ENCODE data around the gene PKIB. TPM values are rescaled to one million over a fixed set of nuclear protein-coding genes. Genes with fewer than 3 reads are reported as not detected.

The PKIB gene
- total and polyA plus RNA-seq, 2 of the 4 experiments (the other 2 are of a cell fraction), result 6.3 to 13.1 TPM

- dilution Hi-C loops (cut with HindIII; ENCODE audit: low sequenced_read_pairs, unreplicated experiment), result no loop called here
- intact Hi-C loops (cut with micrococcal nuclease), result no loop called here
- DNase-seq (no peak), ATAC-seq (ENCODE audit: low read depth) (no peak)
- Histone ChIP-seq H4K20me1 (ENCODE audit: insufficient read depth, low read length) (no peaks in the 10 kb centered on the region), H3K23ac (ENCODE audit: low read depth, low read length) (no peak overlapping the region), H2BK5ac (ENCODE audit: low read depth, low read length, poor library complexity, severe bottlenecking) (no peak overlapping the region), H2AK5ac (ENCODE audit: low read depth, low read length) (no peak overlapping the region), H2AK9ac (replicated peaks; ENCODE audit: low read depth, low read length, poor library complexity) (no peak overlapping the region), H3K4me1 (ENCODE audit: control insufficient read depth, insufficient read depth, low read length) (no peaks in the 10 kb centered on the region), H3K56ac (ENCODE audit: extremely low read depth, insufficient read depth, low read length) (no peak overlapping the region), H3K9me1 (ENCODE audit: insufficient read depth, low read length) (no peaks in the 10 kb centered on the region), H3K14ac (replicated peaks; ENCODE audit: low read depth, low read length) (no peak overlapping the region), H3K9ac (ENCODE audit: low read depth, low read length) (no peak overlapping the region), H3K27me3 (ENCODE audit: control insufficient read depth, insufficient read depth, low read length) (no peaks in the 10 kb centered on the region), H2AFZ (replicated peaks; ENCODE audit: low read length, poor library complexity) (no peak overlapping the region), H3K4me3 (ENCODE audit: insufficient read depth, low read depth, low read length) (no peak overlapping the region), H2BK15ac (ENCODE audit: low read depth, low read length) (no peak overlapping the region), H2BK120ac (ENCODE audit: low read depth, low read length) (no peak overlapping the region), H2BK20ac (ENCODE audit: low read depth, low read length) (no peak overlapping the region), H3K36me3 (ENCODE audit: control insufficient read depth, insufficient read depth, low read length) (no peaks in the 10 kb centered on the region), H4K91ac (ENCODE audit: insufficient read depth, low read depth, low read length) (no peak overlapping the region), H3K79me1 (ENCODE audit: low read depth in 1 of 2, low read length in 2 of 2) (no peaks in the 10 kb centered on the region), H3K9me3 (ENCODE audit: control insufficient read depth, insufficient read depth, low read length) (no peaks in the 10 kb centered on the region), H3K27ac (ENCODE audit: insufficient read depth, low read length) (no peak overlapping the region), H4K8ac (ENCODE audit: low read depth in 2 of 2, low read length in 2 of 2) (no peak overlapping the region), H3K4ac (ENCODE audit: low read depth, low read length) (no peak overlapping the region), H4K5ac (ENCODE audit: low read depth, low read length) (no peak overlapping the region), H3K4me2 (ENCODE audit: low read depth, low read length) (no peak overlapping the region), H3K18ac (ENCODE audit: low read depth, low read length) (no peak overlapping the region)
- CTCF ChIA-PET, result no interaction called here
- BruUV-seq (replicated peaks), result no TSS peak
- no peak for TF ChIP-seq MAFK (IDR thresholded peaks at IDR 0.05; ENCODE audit: low read depth, low read length)
- TF ChIP-seq NFE2L2 (IDR thresholded peaks at IDR 0.05; ENCODE audit: low read depth, low read length), result no peak
- no peak for TF ChIP-seq RAD21 (IDR thresholded peaks at IDR 0.05; ENCODE audit: low read length)
- TF ChIP-seq RCOR1 (IDR thresholded peaks at IDR 0.05; ENCODE audit: insufficient replicate concordance, low read length), result no peak
- no peak for TF ChIP-seq MAZ (IDR thresholded peaks at IDR 0.05; ENCODE audit: borderline replicate concordance, low read depth, low read length)
- no peak for TF ChIP-seq CHD1 (IDR thresholded peaks at IDR 0.05; ENCODE audit: low read depth, low read length)
- no peak for TF ChIP-seq RFX5 (IDR thresholded peaks at IDR 0.05; ENCODE audit: low read depth, low read length)
- no peak for TF ChIP-seq CTCF (conservative IDR thresholded peaks at IDR 0.05; ENCODE audit: low read depth, low read length)
- TF ChIP-seq, protein P1, sequence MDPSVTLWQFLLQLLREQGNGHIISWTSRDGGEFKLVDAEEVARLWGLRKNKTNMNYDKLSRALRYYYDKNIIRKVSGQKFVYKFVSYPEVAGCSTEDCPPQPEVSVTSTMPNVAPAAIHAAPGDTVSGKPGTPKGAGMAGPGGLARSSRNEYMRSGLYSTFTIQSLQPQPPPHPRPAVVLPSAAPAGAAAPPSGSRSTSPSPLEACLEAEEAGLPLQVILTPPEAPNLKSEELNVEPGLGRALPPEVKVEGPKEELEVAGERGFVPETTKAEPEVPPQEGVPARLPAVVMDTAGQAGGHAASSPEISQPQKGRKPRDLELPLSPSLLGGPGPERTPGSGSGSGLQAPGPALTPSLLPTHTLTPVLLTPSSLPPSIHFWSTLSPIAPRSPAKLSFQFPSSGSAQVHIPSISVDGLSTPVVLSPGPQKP (IDR thresholded peaks at IDR 0.05; ENCODE audit: borderline replicate concordance, low read depth, low read length), result no peak
- TF ChIP-seq MXI1 (IDR thresholded peaks at IDR 0.05; ENCODE audit: borderline replicate concordance, low read depth, low read length), result no peak
- no peak for TF ChIP-seq BHLHE40 (IDR thresholded peaks at IDR 0.05; ENCODE audit: low read depth, low read length)
- POLR2A ChIA-PET (ENCODE audit: unreplicated experiment), result no interaction called here
- no CpG with 5 or more reads among the region's 3 CpGs for WGBS, 2 experiments (ENCODE audit: extremely low coverage in 2 of 2, insufficient read length in 1 of 2)
- in situ Hi-C loops (cut with MboI; ENCODE audit: low sequenced_read_pairs), result no loop called here
Observed at GRCh38 chr6:122669868-122670267, 59.7 kb downstream of the PKIB start.

Measured in IMR-90 (cell line).